GM12892 (cell line): Measurements from ENCODE around the gene RAB40B.

ENCODE experiments used
- POLR2A ChIP-seq: IDR thresholded peaks from 2 replicates; pipeline ENCODE4 v1.6.1; 2011; ENCODE audit warnings: low read depth, low read length, control low read depth
- POLR2AphosphoS5 ChIP-seq: IDR thresholded peaks from 2 replicates; pipeline ENCODE4 v1.6.1; 2011; ENCODE audit warnings: low read depth, low read length, control low read depth
- TAF1 ChIP-seq: IDR thresholded peaks from 2 replicates; pipeline ENCODE4 v1.6.1; 2011; ENCODE audit warnings: low read depth, mild to moderate bottlenecking, control low read depth, low read length, borderline replicate concordance

- TF ChIP-seq POLR2A (no peak), POLR2AphosphoS5 (no peak), TAF1 (no peak)
Observed at GRCh38 chr17:82677353-82677925, 21.1 kb downstream of the RAB40B start.
